H9 (cell line): ENCODE data around the gene FBXO24. TPM values are rescaled to one million over a fixed set of nuclear protein-coding genes. Genes with fewer than 3 reads are reported as not detected.
A peak's percentile ranks its signal among the peaks of the same experiment; 100 is the strongest.

Experiments used
- DNase-seq: peaks from one replicate; pipeline ENCODE4 v3.0.0-alpha.2; 2017
- H2AFZ ChIP-seq: one replicate; pipeline ENCODE4 v1.6.1; 2013; ENCODE audit warnings: mild to moderate bottlenecking, low read length, control low read depth, moderate library complexity
- H2AK5ac ChIP-seq: 2 replicates; pipeline ENCODE4 v1.6.1; 2013; ENCODE audit warnings: low read length, control low read depth, mixed read lengths; ENCODE audit not compliant: insufficient read length
- H2BK120ac ChIP-seq: one replicate; pipeline ENCODE4 v1.6.1; 2013; ENCODE audit warnings: low read depth, mild to moderate bottlenecking, low read length, control low read depth, inconsistent platforms; ENCODE audit not compliant: poor library complexity, severe bottlenecking
- H2BK12ac ChIP-seq: 2 replicates; pipeline ENCODE4 v1.6.1; 2013; ENCODE audit warnings: low read length, control low read depth, mixed read lengths, low read depth; ENCODE audit not compliant: insufficient read length
- H2BK15ac ChIP-seq: 2 replicates; pipeline ENCODE4 v1.6.1; 2013; ENCODE audit warnings: low read depth, low read length, control low read depth
- H2BK20ac ChIP-seq: one replicate; pipeline ENCODE4 v1.6.1; 2013; ENCODE audit warnings: low read depth, mild to moderate bottlenecking, low read length, control low read depth, inconsistent platforms; ENCODE audit not compliant: poor library complexity, severe bottlenecking
- H2BK5ac ChIP-seq: 2 replicates; pipeline ENCODE4 v1.6.1; 2013; ENCODE audit warnings: low read length, control low read depth, mixed read lengths; ENCODE audit not compliant: insufficient read length
- H3K14ac ChIP-seq: 2 replicates; pipeline ENCODE4 v1.6.1; 2013; ENCODE audit warnings: low read length, control low read depth; ENCODE audit not compliant: insufficient read depth
- H3K18ac ChIP-seq: 2 replicates; pipeline ENCODE4 v1.6.1; 2013; ENCODE audit warnings: low read depth, mild to moderate bottlenecking, mixed read lengths, low read length, control low read depth; ENCODE audit not compliant: insufficient read length
- H3K23ac ChIP-seq: 2 replicates; pipeline ENCODE4 v1.6.1; 2013; ENCODE audit warnings: low read length, control low read depth, mixed read lengths, low read depth; ENCODE audit not compliant: insufficient read length
- H3K23me2 ChIP-seq: 2 replicates; pipeline ENCODE4 v1.6.1; 2013; ENCODE audit warnings: low read depth, mild to moderate bottlenecking, mixed read lengths, low read length, control low read depth; ENCODE audit not compliant: insufficient read length, poor library complexity, severe bottlenecking
- H3K27ac ChIP-seq: 2 replicates; pipeline ENCODE4 v1.5.1; 2013; ENCODE audit warnings: low read length, control low read depth, mixed read lengths, low read depth; ENCODE audit not compliant: insufficient read length
- H3K27me3 ChIP-seq: 2 replicates; pipeline ENCODE4 v1.6.1; 2013; ENCODE audit warnings: low read length, control low read depth, inconsistent platforms; ENCODE audit not compliant: insufficient read depth
- H3K4ac ChIP-seq: 2 replicates; pipeline ENCODE4 v1.6.1; 2013; ENCODE audit warnings: low read depth, mild to moderate bottlenecking, control low read depth, inconsistent platforms, low read length, moderate library complexity
- H3K4me1 ChIP-seq: 2 replicates; pipeline ENCODE4 v1.6.1; 2013; ENCODE audit warnings: low read length, control low read depth, inconsistent platforms; ENCODE audit not compliant: insufficient read depth
- H3K4me2 ChIP-seq: 2 replicates; pipeline ENCODE4 v1.6.1; 2013; ENCODE audit warnings: low read length, control low read depth, mixed read lengths; ENCODE audit not compliant: insufficient read length, insufficient read depth
- H3K56ac ChIP-seq: 2 replicates; pipeline ENCODE4 v1.6.1; 2013; ENCODE audit warnings: low read depth, mild to moderate bottlenecking, mixed read lengths, low read length, control low read depth; ENCODE audit not compliant: insufficient read length
- H3K79me1 ChIP-seq: 2 replicates; pipeline ENCODE4 v1.6.1; 2013; ENCODE audit warnings: low read depth, mild to moderate bottlenecking, moderate library complexity, low read length, control low read depth, inconsistent platforms; ENCODE audit not compliant: insufficient read depth, poor library complexity, severe bottlenecking
- H3K79me2 ChIP-seq: 2 replicates; pipeline ENCODE4 v1.6.1; 2013; ENCODE audit warnings: low read length, control low read depth, inconsistent platforms; ENCODE audit not compliant: insufficient read depth
- H3K9ac ChIP-seq: 2 replicates; pipeline ENCODE4 v1.6.1; 2013; ENCODE audit warnings: low read length, control low read depth, mixed read lengths; ENCODE audit not compliant: insufficient read length; ENCODE audit errors: extremely low read depth
- H3K9me3 ChIP-seq: one replicate; pipeline ENCODE4 v1.6.1; 2013; ENCODE audit warnings: low read depth, low read length, inconsistent platforms; ENCODE audit not compliant: control insufficient read depth
- H3T11ph ChIP-seq: one replicate; pipeline ENCODE4 v1.6.1; 2013; ENCODE audit warnings: mild to moderate bottlenecking, low read length, control low read depth, inconsistent platforms
- H4K20me1 ChIP-seq: one replicate; pipeline ENCODE4 v1.6.1; 2013; ENCODE audit not compliant: control insufficient read depth, insufficient read length, insufficient read depth
- H4K5ac ChIP-seq: 2 replicates; pipeline ENCODE4 v1.6.1; 2013; ENCODE audit warnings: low read depth, mild to moderate bottlenecking, mixed read lengths, low read length, control low read depth; ENCODE audit not compliant: insufficient read length
- H4K8ac ChIP-seq: replicated peaks from 2 replicates; pipeline ENCODE4 v1.6.1; 2013; ENCODE audit warnings: low read length, control low read depth, mixed read lengths, low read depth; ENCODE audit not compliant: insufficient read length
- H4K91ac ChIP-seq: 2 replicates; pipeline ENCODE4 v1.6.1; 2013; ENCODE audit warnings: low read depth, mild to moderate bottlenecking, moderate library complexity, mixed read lengths, low read length, control low read depth; ENCODE audit not compliant: insufficient read length
- H3K27ac Mint-ChIP-seq, 3 experiments: 2 replicates in 2 of 3; 3 replicates in 1 of 3; pipeline ENCODE4 v1.8.0; 2020 to 2021; ENCODE audit warnings: mixed read lengths in 3 of 3, mild to moderate bottlenecking in 1 of 3, moderate library complexity in 1 of 3
- H3K27me3 Mint-ChIP-seq: 2 replicates; pipeline ENCODE4 v1.8.0; 2021; ENCODE audit warnings: low read depth, mild to moderate bottlenecking, moderate library complexity, mixed read lengths
- H3K36me3 Mint-ChIP-seq, 3 experiments: 2 replicates in 2 of 3; 3 replicates in 1 of 3; pipeline ENCODE4 v1.8.0; 2020 to 2021; ENCODE audit warnings: low read depth in 3 of 3, mixed read lengths in 3 of 3; ENCODE audit not compliant: insufficient read depth in 1 of 3
- H3K4me1 Mint-ChIP-seq, 2 experiments: 2 replicates each; pipeline ENCODE4 v1.8.0; 2020; ENCODE audit warnings: mixed read lengths in 2 of 2
- H3K4me3 Mint-ChIP-seq, 2 experiments: 2 replicates in 1 of 2; 3 replicates in 1 of 2; pipeline ENCODE4 v1.8.0; 2020 to 2021; ENCODE audit warnings: mild to moderate bottlenecking in 2 of 2, mixed read lengths in 2 of 2, moderate library complexity in 1 of 2
- H3K9me3 Mint-ChIP-seq, 2 experiments: 2 replicates in 1 of 2; 3 replicates in 1 of 2; pipeline ENCODE4 v1.8.0; 2020; ENCODE audit warnings: mild to moderate bottlenecking in 2 of 2, mixed read lengths in 2 of 2, moderate library complexity in 1 of 2
- CTCF ChIP-seq: fragments of 200-600 bp; sonication (generic); conservative IDR thresholded peaks from 3 replicates; pipeline ENCODE4 v1.8.0; 2021; ENCODE audit warnings: antibody characterized with exemption, mild to moderate bottlenecking
- WGBS: extraction: QIAGEN DNeasy Blood & Tissue Kit; methylation state at CpG from one replicate; pipeline ENCODE4 v1.1.7; 2013; ENCODE audit warnings: missing lambda C conversion rate, low lambda C conversion rate, mixed read lengths; ENCODE audit not compliant: insufficient read length; ENCODE audit errors: extremely low coverage; 5-methylcytosine and 5-hydroxymethylcytosine counted together
- total RNA-seq: library from RNA; stranded (reverse); gene quantifications from 2 replicates; pipeline ENCODE4 v1.2.1, GENCODE V29; 2021

FBXO24 gene
- total RNA-seq, 1 experiment from 2014 or later = 0.85 TPM

- H2BK15ac ChIP-seq = no peak overlapping the region
- no peak overlapping the region for H2BK120ac ChIP-seq
- no peak overlapping the region for H2AFZ ChIP-seq
- H3K79me2 ChIP-seq = no peaks in the 10 kb centered on the region
- no peak overlapping the region for H2BK5ac ChIP-seq
- H3T11ph ChIP-seq = no peak overlapping the region
- no peak overlapping the region for H4K91ac ChIP-seq
- H3K79me1 ChIP-seq = no peaks in the 10 kb centered on the region
- no peak overlapping the region for H3K23ac ChIP-seq
- H2BK20ac ChIP-seq = no peak overlapping the region
- no CpG with 5 or more reads among the region's 13 CpGs for WGBS
- H4K8ac ChIP-seq = no peak overlapping the region
- no peak for DNase-seq
- no peak overlapping the region for H3K14ac ChIP-seq
- peak overlapping the region; percentile 61 for H3K4me2 ChIP-seq
- Mint-ChIP-seq H3K4me1 (peaks cover 7 to 9% of the 10 kb centered on the region in 2 experiments), H3K9me3 (no peaks in the 10 kb centered on the region; a peak in 1 of 5 replicates), H3K36me3 (peaks cover 0 to 4% (median 0%) of the 10 kb centered on the region in 3 experiments; a peak in 5 of 7 replicates), H3K4me3 (peak overlapping the region; percentile 93 to 97; a peak in 4 of 5 replicates), H3K27ac (peak overlapping the region in 1 of 3 experiments; percentile 46; a peak in 2 of 7 replicates), H3K27me3 (no peaks in the 10 kb centered on the region; the same call in 1 of the 2 replicates)
- H3K4ac ChIP-seq = no peak overlapping the region
- no peaks in the 10 kb centered on the region for H3K9me3 ChIP-seq
- H3K56ac ChIP-seq = no peak overlapping the region
- no peaks in the 10 kb centered on the region for H3K4me1 ChIP-seq
- peak; percentile 13; the same call in 1 of the 3 replicates for TF ChIP-seq CTCF
- no peaks in the 10 kb centered on the region for H3K27me3 ChIP-seq
- no peak overlapping the region for H3K27ac ChIP-seq
- peaks cover 2% of the 10 kb centered on the region for H3K23me2 ChIP-seq
- no peaks in the 10 kb centered on the region for H4K20me1 ChIP-seq
- no peak overlapping the region for H2AK5ac ChIP-seq
- no peak overlapping the region for H4K5ac ChIP-seq
- no peak overlapping the region for H3K18ac ChIP-seq
- no peak overlapping the region for H3K9ac ChIP-seq
- no peak overlapping the region for H2BK12ac ChIP-seq
These were observed 27.5 kb downstream of the FBXO24 start for GRCh38 chr7:100613412-100614175.
